Smooth muscle cell (in vitro differentiated cells): Measurements from ENCODE around the gene IL7R. TPM values are rescaled to one million over a fixed set of nuclear protein-coding genes. Genes with fewer than 3 reads are reported as not detected.

Experiments
- DNase-seq: peaks from one replicate; lab custom pipeline; 2025; ENCODE audit not compliant: unreplicated experiment; lab: John Stamatoyannopoulos, UW
- H2AFZ ChIP-seq: fragments of 200-600 bp; sonication (generic); 2 replicates; pipeline ENCODE4 v1.6.0; 2016; ENCODE audit warnings: antibody characterized with exemption, low read depth, mild to moderate bottlenecking
- H3F3A ChIP-seq: fragments of 200-600 bp; sonication (generic); 2 replicates; pipeline ENCODE4 v1.6.0; 2017; ENCODE audit warnings: antibody characterized with exemption, low read depth
- H3K27ac ChIP-seq: fragments of 200-600 bp; sonication (generic); 2 replicates; pipeline ENCODE4 v1.5.1; 2016; ENCODE audit warnings: low read depth, mild to moderate bottlenecking
- H3K27me3 ChIP-seq: fragments of 200-600 bp; sonication (generic); 2 replicates; pipeline ENCODE4 v1.6.1; 2016; ENCODE audit warnings: low read depth, mild to moderate bottlenecking
- H3K36me3 ChIP-seq: fragments of 200-600 bp; sonication (generic); 2 replicates; pipeline ENCODE4 v1.5.1; 2016; ENCODE audit warnings: low read depth
- H3K4me1 ChIP-seq: fragments of 200-600 bp; sonication (generic); 2 replicates; pipeline ENCODE4 v1.5.1; 2016; ENCODE audit warnings: low read depth
- H3K4me2 ChIP-seq: fragments of 200-600 bp; sonication (generic); 2 replicates; pipeline ENCODE4 v1.6.0; 2016; ENCODE audit warnings: mild to moderate bottlenecking
- H3K4me3 ChIP-seq: fragments of 200-600 bp; sonication (generic); 2 replicates; pipeline ENCODE4 v1.5.1; 2016; ENCODE audit warnings: mild to moderate bottlenecking
- H3K79me2 ChIP-seq: fragments of 200-600 bp; sonication (generic); 2 replicates; pipeline ENCODE4 v1.6.0; 2016; ENCODE audit warnings: low read depth, mild to moderate bottlenecking
- H3K9ac ChIP-seq: fragments of 200-600 bp; sonication (generic); 2 replicates; pipeline ENCODE4 v1.6.0; 2016; ENCODE audit warnings: low read depth
- H3K9me3 ChIP-seq: fragments of 200-600 bp; sonication (generic); replicated peaks from 2 replicates; pipeline ENCODE4 v1.5.1; 2016; ENCODE audit warnings: low read depth
- H4K20me1 ChIP-seq: fragments of 200-600 bp; sonication (generic); 2 replicates; pipeline ENCODE4 v1.6.0; 2016; ENCODE audit warnings: low read depth
- CTCF ChIP-seq: fragments of 200-600 bp; sonication (generic); IDR thresholded peaks from 2 replicates; pipeline ENCODE4 v1.5.1; 2017; ENCODE audit warnings: borderline replicate concordance, mild to moderate bottlenecking, antibody characterized with exemption; ENCODE audit not compliant: insufficient read depth, poor library complexity, severe bottlenecking
- WGBS: methylation state at CpG from one replicate; pipeline ENCODE4 v1.1.7; 2016; ENCODE audit warnings: low lambda C conversion rate; 5-methylcytosine and 5-hydroxymethylcytosine counted together
- polyA plus RNA-seq: library from polyadenylated mRNA; unstranded; fragments of >200 nt; fragmentation: Nextera tagmentation; extraction: Ambion mirVana; gene quantifications from 2 replicates; pipeline ENCODE4 v1.2.1, GENCODE V29; 2016
- total RNA-seq: library from RNA; depleted of rRNA; stranded (reverse); fragments of >200 nt; gene quantifications from 2 replicates; pipeline ENCODE4 v1.2.3, GENCODE V29; 2014

The IL7R gene
- total and polyA plus RNA-seq, 2 experiments from 2014 or later: 4.4 to 15.9 TPM

DNA sequence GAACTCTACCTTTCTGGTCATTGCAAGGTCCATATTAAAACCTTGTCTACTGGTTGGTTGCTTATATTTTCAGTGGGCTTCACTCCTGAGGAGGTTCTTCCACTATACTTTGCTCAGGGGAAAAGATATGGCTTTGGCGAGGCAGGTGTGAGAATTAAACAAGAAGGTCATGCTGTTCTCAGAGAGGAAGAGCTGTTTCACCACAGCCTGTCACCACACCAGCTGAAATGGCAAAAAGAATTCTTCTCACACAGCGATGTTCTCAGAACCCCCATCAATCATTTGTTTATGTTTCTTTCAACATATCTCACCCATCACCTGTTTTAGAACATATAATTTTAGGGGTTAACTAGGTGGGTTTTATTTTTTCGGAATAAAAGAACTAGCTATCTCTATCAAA lies 43.1 kb downstream of the IL7R start:
- TF ChIP-seq CTCF: no peak
- Histone ChIP-seq H3K9ac (no peak overlapping the region), H3K4me3 (no peak overlapping the region), H3K4me1 (no peaks in the 10 kb centered on the region), H3K27me3 (no peaks in the 10 kb centered on the region), H4K20me1 (no peaks in the 10 kb centered on the region), H3K9me3 (no peaks in the 10 kb centered on the region), H3K79me2 (no peaks in the 10 kb centered on the region), H3F3A (no peaks in the 10 kb centered on the region), H2AFZ (no peak overlapping the region), H3K4me2 (no peak overlapping the region), H3K36me3 (no peaks in the 10 kb centered on the region), H3K27ac (no peak overlapping the region)
- no peak for DNase-seq
- WGBS: 67% methylated on average over 3 of the region's 3 CpGs

GRCh38 chr5:35900972-35901695 lies 44.4 kb downstream of the IL7R start:
- H3F3A ChIP-seq: no peaks in the 10 kb centered on the region

GRCh38 chr5:35902046-35902672 lies 45.5 kb downstream of the IL7R start:
- Histone ChIP-seq H3K4me1 (no peaks in the 10 kb centered on the region), H3K27ac (no peak overlapping the region), H3F3A (no peaks in the 10 kb centered on the region), H4K20me1 (no peaks in the 10 kb centered on the region), H3K4me3 (no peak overlapping the region), H3K79me2 (no peaks in the 10 kb centered on the region), H3K9me3 (no peaks in the 10 kb centered on the region), H2AFZ (no peak overlapping the region), H3K4me2 (no peak overlapping the region), H3K9ac (no peak overlapping the region), H3K36me3 (no peaks in the 10 kb centered on the region), H3K27me3 (no peaks in the 10 kb centered on the region)
- TF ChIP-seq CTCF: no peak
- DNase-seq: no peak
- 80% methylated on average over 2 of the region's 2 CpGs for WGBS

More at GRCh38 chr5:35900972-35901695, 44.4 kb downstream of the IL7R start:
- H3K4me3 ChIP-seq: no peak overlapping the region
- no peak for TF ChIP-seq CTCF
- H3K79me2 ChIP-seq: no peaks in the 10 kb centered on the region
- H3K36me3 ChIP-seq: no peaks in the 10 kb centered on the region
- H3K4me2 ChIP-seq: no peak overlapping the region
- H3K9ac ChIP-seq: no peak overlapping the region
- no peaks in the 10 kb centered on the region for H4K20me1 ChIP-seq
- H3K4me1 ChIP-seq: no peaks in the 10 kb centered on the region
- WGBS: 94% methylated on average over 3 of the region's 3 CpGs
- H3K9me3 ChIP-seq: no peaks in the 10 kb centered on the region
- H3K27ac ChIP-seq: no peak overlapping the region
- no peak overlapping the region for H2AFZ ChIP-seq
- H3K27me3 ChIP-seq: no peaks in the 10 kb centered on the region
- DNase-seq: no peak
